OCI-LY3 (cell line): ENCODE data around the gene GLRA3.

Source experiments
- EZH2phosphoT487 ChIP-seq: fragments of 200-600 bp; shearing (Covaris generic); IDR thresholded peaks from 2 replicates; pipeline ENCODE4 v1.6.1; 2018; ENCODE audit warnings: antibody characterized with exemption, mixed run types, low read depth
- TF ChIP-seq, protein P1 (sequence below): fragments of 200-600, 300-600 bp; sonication (generic); IDR thresholded peaks from 2 replicates; pipeline ENCODE4 v1.5.1; 2014; ENCODE audit warnings: antibody characterized with exemption, low read length, low read depth

DNA sequence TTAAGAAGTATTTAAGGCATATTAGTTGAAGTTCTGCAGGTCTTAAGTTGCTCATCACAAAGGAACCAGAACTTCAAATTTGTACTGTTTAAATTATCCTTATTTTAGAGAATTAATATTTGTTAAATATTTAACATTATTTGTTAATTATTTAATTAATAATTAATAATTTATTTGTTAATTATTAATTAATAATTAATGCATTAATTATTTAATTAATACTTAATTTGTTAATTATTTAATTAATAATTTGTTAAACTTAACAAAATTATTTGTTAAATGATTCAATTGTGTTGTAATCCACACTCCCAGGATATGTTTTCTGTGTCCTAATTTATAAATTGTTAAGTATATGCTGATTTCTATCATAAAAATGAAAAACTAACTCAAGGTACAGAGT is 129.4 kb downstream of the GLRA3 start:
- TF ChIP-seq, protein P1, sequence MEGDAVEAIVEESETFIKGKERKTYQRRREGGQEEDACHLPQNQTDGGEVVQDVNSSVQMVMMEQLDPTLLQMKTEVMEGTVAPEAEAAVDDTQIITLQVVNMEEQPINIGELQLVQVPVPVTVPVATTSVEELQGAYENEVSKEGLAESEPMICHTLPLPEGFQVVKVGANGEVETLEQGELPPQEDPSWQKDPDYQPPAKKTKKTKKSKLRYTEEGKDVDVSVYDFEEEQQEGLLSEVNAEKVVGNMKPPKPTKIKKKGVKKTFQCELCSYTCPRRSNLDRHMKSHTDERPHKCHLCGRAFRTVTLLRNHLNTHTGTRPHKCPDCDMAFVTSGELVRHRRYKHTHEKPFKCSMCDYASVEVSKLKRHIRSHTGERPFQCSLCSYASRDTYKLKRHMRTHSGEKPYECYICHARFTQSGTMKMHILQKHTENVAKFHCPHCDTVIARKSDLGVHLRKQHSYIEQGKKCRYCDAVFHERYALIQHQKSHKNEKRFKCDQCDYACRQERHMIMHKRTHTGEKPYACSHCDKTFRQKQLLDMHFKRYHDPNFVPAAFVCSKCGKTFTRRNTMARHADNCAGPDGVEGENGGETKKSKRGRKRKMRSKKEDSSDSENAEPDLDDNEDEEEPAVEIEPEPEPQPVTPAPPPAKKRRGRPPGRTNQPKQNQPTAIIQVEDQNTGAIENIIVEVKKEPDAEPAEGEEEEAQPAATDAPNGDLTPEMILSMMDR = no peak
- TF ChIP-seq EZH2phosphoT487 = no peak
